ENCODE results near the gene PLA2R1.

Gene PLA2R1

GRCh38 chr2:159933040-159933726, 129.2 kb downstream of the PLA2R1 start:
- H3K27me3 Mint-ChIP-seq: peaks cover 6% of the 10 kb centered on the region
- H3K4me3 Mint-ChIP-seq: no peak overlapping the region
- H3K4me1 Mint-ChIP-seq (ENCODE audit: low read depth): peaks cover 8% of the 10 kb centered on the region
- no peaks in the 10 kb centered on the region for H3K9me3 Mint-ChIP-seq
- no peak overlapping the region for H3K27ac Mint-ChIP-seq
- no peaks in the 10 kb centered on the region for H3K36me3 Mint-ChIP-seq (ENCODE audit: low read depth)
- no peak for DNase-seq

DNA sequence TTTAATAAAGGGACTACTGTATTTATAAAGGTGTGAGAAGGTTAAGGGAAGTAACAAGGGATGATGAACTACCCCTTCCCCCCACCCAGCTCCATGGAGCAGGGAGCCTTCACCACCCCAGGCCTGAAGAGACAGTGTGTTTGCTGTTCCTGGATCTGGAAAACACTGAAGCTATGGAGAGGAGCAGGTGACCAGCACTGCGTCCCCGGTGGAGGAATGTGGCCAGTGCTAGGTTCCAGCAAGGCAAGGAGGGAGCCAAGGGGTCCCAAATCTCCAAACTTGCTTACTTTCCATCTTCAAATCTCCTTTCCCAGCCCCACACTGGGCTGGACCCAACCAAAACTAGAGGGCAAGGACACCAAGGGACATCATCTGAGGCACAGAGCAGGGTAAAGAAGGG, 135.7 kb downstream of the PLA2R1 start:
- DNase-seq: no peak
- H3K4me1 Mint-ChIP-seq (ENCODE audit: low read depth): peaks cover 13% of the 10 kb centered on the region
- no peaks in the 10 kb centered on the region for H3K36me3 Mint-ChIP-seq (ENCODE audit: low read depth)
- peaks cover 29% of the 10 kb centered on the region for H3K27me3 Mint-ChIP-seq
- H3K27ac Mint-ChIP-seq: no peak overlapping the region
- no peaks in the 10 kb centered on the region for H3K9me3 Mint-ChIP-seq
- no peak overlapping the region for H3K4me3 Mint-ChIP-seq

DNA sequence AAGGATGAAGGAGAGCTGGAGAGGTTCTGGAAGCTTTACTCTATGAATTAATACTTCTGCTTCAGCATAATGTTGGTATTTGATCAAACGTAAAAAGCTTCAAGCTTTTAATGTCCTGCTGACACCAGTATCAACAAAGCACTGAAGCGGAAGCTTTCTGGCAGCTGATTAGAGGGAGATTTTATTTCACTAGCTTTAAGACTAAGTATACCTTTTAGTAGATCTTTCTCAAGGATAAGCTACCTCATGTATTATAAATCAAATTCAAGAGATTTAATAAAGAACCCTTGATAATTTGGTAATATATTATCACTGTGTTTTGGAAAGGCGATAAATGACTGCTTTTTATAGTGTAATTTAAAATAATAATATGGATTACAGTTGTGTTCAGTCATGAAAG, 136.4 kb downstream of the PLA2R1 start:
- H3K27ac Mint-ChIP-seq: no peak overlapping the region
- H3K36me3 Mint-ChIP-seq (ENCODE audit: low read depth): no peaks in the 10 kb centered on the region
- H3K4me1 Mint-ChIP-seq (ENCODE audit: low read depth): peaks cover 20% of the 10 kb centered on the region
- no peak overlapping the region for H3K4me3 Mint-ChIP-seq
- peaks cover 30% of the 10 kb centered on the region for H3K27me3 Mint-ChIP-seq
- no peak for DNase-seq
- no peaks in the 10 kb centered on the region for H3K9me3 Mint-ChIP-seq

- H3K9me3 Mint-ChIP-seq: no peaks in the 10 kb centered on the region
- H3K4me3 Mint-ChIP-seq: no peak overlapping the region
- H3K4me1 Mint-ChIP-seq (ENCODE audit: low read depth): peaks cover 42% of the 10 kb centered on the region
- H3K27me3 Mint-ChIP-seq: peaks cover 32% of the 10 kb centered on the region
- no peak overlapping the region for H3K27ac Mint-ChIP-seq
- H3K36me3 Mint-ChIP-seq (ENCODE audit: low read depth): no peaks in the 10 kb centered on the region
- no peak for DNase-seq
Observed at GRCh38 chr2:159922563-159922962, 139.9 kb downstream of the PLA2R1 start.

GRCh38 chr2:159921752-159922404, 140.5 kb downstream of the PLA2R1 start:
- Mint-ChIP-seq H3K27me3 (peaks cover 27% of the 10 kb centered on the region), H3K9me3 (no peaks in the 10 kb centered on the region), H3K4me3 (no peak overlapping the region), H3K36me3 (ENCODE audit: low read depth) (no peaks in the 10 kb centered on the region), H3K27ac (peak overlapping the region; percentile 32), H3K4me1 (ENCODE audit: low read depth) (peaks cover 42% of the 10 kb centered on the region)
- peak; percentile 84 for DNase-seq

GRCh38 chr2:159916511-159916910, 145.9 kb downstream of the PLA2R1 start:
- H3K4me1 Mint-ChIP-seq (ENCODE audit: low read depth): peaks cover 33% of the 10 kb centered on the region
- no peaks in the 10 kb centered on the region for H3K36me3 Mint-ChIP-seq (ENCODE audit: low read depth)
- no peak overlapping the region for H3K27ac Mint-ChIP-seq
- no peak for DNase-seq
- H3K9me3 Mint-ChIP-seq: no peaks in the 10 kb centered on the region
- H3K27me3 Mint-ChIP-seq: peaks cover 11% of the 10 kb centered on the region
- no peak overlapping the region for H3K4me3 Mint-ChIP-seq

DNA sequence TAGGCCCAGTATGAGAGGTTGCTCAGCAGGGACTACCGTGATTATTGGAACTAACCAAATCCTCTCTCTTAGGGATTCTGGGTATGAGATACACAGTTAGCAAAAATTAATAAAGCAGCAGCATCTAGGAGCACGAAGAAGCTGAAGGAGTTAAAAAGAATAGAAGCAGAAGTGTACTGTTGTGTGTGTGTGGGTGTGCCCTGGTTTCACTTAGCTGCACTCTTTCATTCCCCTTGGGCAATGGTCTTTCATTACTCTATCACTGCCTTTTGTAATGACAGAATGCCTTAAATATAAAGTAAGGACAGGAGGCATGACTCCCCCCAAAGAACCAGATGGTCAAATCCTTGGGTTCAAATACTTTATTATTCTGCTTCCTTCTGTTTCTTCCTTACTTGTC, 148.5 kb downstream of the PLA2R1 start:
- Mint-ChIP-seq H3K27me3 (peaks cover 5% of the 10 kb centered on the region), H3K36me3 (ENCODE audit: low read depth) (no peaks in the 10 kb centered on the region), H3K4me3 (no peak overlapping the region), H3K9me3 (no peaks in the 10 kb centered on the region), H3K4me1 (ENCODE audit: low read depth) (peaks cover 30% of the 10 kb centered on the region), H3K27ac (no peak overlapping the region)
- DNase-seq: no peak

DNA sequence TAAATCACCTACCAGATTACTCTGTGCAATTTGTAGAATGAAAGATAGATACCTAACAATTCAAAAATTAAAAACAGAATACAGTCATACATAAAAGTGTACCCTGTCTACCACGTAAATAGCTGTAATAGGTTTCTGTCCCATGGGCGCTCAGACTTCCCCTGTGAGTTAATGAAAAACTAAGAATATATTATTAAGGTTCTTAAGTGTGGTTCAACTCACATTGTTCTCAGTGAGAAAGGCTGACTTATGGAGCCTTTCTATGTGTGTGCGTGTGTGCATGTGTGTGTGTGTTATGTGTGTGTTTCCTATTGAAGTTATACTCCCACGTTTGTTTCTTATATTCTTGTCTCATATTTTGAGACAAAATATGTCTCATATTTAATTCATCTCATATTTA, 149.8 kb downstream of the PLA2R1 start:
- Mint-ChIP-seq H3K4me3 (no peak overlapping the region), H3K36me3 (ENCODE audit: low read depth) (no peaks in the 10 kb centered on the region), H3K4me1 (ENCODE audit: low read depth) (peaks cover 37% of the 10 kb centered on the region), H3K27ac (no peak overlapping the region), H3K9me3 (no peaks in the 10 kb centered on the region), H3K27me3 (no peaks in the 10 kb centered on the region)
- DNase-seq: no peak

GRCh38 chr2:159910951-159911350, 151.5 kb downstream of the PLA2R1 start:
- peaks cover 47% of the 10 kb centered on the region for H3K4me1 Mint-ChIP-seq (ENCODE audit: low read depth)

GRCh38 chr2:159908623-159909022, 153.8 kb downstream of the PLA2R1 start:
- H3K4me3 Mint-ChIP-seq: peak overlapping the region; percentile 46
- no peaks in the 10 kb centered on the region for H3K27me3 Mint-ChIP-seq
- no peak for DNase-seq
- H3K36me3 Mint-ChIP-seq (ENCODE audit: low read depth): peaks cover 7% of the 10 kb centered on the region
- peaks cover 56% of the 10 kb centered on the region for H3K4me1 Mint-ChIP-seq (ENCODE audit: low read depth)
- peak overlapping the region; percentile 65 for H3K27ac Mint-ChIP-seq
- no peaks in the 10 kb centered on the region for H3K9me3 Mint-ChIP-seq

More at GRCh38 chr2:159910951-159911350, 151.5 kb downstream of the PLA2R1 start:
- Mint-ChIP-seq H3K4me3 (no peak overlapping the region), H3K27me3 (no peaks in the 10 kb centered on the region), H3K27ac (no peak overlapping the region), H3K9me3 (no peaks in the 10 kb centered on the region), H3K36me3 (ENCODE audit: low read depth) (no peaks in the 10 kb centered on the region)
- no peak for DNase-seq

GRCh38 chr2:159907909-159908308, 154.5 kb downstream of the PLA2R1 start:
- Mint-ChIP-seq H3K4me1 (ENCODE audit: low read depth) (peaks cover 62% of the 10 kb centered on the region), H3K27ac (no peak overlapping the region), H3K36me3 (ENCODE audit: low read depth) (peaks cover 14% of the 10 kb centered on the region), H3K9me3 (no peaks in the 10 kb centered on the region), H3K4me3 (no peak overlapping the region), H3K27me3 (no peaks in the 10 kb centered on the region)
- DNase-seq: no peak

- H3K27ac Mint-ChIP-seq: no peak overlapping the region
- no peaks in the 10 kb centered on the region for H3K27me3 Mint-ChIP-seq
- peaks cover 75% of the 10 kb centered on the region for H3K4me1 Mint-ChIP-seq (ENCODE audit: low read depth)
- no peak overlapping the region for H3K4me3 Mint-ChIP-seq
- H3K9me3 Mint-ChIP-seq: no peaks in the 10 kb centered on the region
- DNase-seq: no peak
- H3K36me3 Mint-ChIP-seq (ENCODE audit: low read depth): peaks cover 31% of the 10 kb centered on the region
Observed at GRCh38 chr2:159905926-159906714, 156.3 kb downstream of the PLA2R1 start.

GRCh38 chr2:159904959-159905305, 157.5 kb downstream of the PLA2R1 start:
- H3K4me1 Mint-ChIP-seq (ENCODE audit: low read depth): peaks cover 80% of the 10 kb centered on the region
- H3K4me3 Mint-ChIP-seq: peak overlapping the region; percentile 95
- H3K36me3 Mint-ChIP-seq (ENCODE audit: low read depth): peaks cover 41% of the 10 kb centered on the region
- DNase-seq: no peak
- H3K27ac Mint-ChIP-seq: peak overlapping the region; percentile 88
- H3K9me3 Mint-ChIP-seq: no peaks in the 10 kb centered on the region
- no peaks in the 10 kb centered on the region for H3K27me3 Mint-ChIP-seq

DNA sequence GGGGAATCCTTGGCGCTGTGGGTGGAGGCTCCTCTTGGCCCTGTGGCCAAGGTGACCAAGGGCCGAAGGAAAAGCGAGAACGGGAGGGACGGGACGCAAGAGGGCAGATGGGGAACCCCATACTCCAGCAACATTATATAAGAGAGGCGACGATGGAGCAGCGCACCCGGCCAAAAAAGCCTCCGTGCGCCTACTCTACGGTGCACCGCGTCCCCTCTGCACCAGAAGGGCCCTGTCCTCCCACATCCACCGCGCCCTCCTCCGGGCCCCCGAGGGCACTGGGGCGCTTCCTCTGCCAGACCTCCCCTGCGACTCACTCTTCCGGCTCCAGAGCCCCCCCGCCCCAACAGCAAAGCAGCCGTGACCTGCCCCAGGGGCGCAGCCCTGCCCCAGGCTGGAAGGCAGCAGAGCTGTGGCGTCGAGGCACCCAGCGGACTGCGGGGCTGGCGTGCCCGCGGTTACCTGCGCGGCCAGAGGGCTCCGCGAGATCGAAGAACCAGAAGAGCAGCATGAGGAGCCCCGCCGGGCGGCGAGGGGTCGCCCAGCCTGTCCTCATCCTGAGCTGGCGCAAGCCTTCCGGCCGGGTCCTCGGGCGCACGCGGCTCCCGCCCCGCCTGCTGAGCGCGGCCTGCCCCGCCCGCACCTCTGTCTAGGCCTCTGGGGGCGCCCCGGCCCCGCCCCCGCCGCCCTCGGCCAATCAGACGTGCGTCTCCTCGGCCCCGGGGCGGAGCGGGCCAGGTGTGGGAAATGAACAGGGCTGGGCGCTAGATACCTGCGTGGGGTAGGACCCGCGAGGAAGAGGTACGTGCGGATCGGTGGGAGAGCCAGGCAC, 158.1 kb downstream of the PLA2R1 start, which contains the start of gene LY75:
LY75 (minus strand) TSS at position 630 of the 832 bp plus-strand sequence.
- H3K36me3 Mint-ChIP-seq (ENCODE audit: low read depth): peaks cover 47% of the 10 kb centered on the region
- peaks cover 80% of the 10 kb centered on the region for H3K4me1 Mint-ChIP-seq (ENCODE audit: low read depth)
- H3K27me3 Mint-ChIP-seq: no peaks in the 10 kb centered on the region
- DNase-seq: peak; percentile 88
- H3K9me3 Mint-ChIP-seq: no peaks in the 10 kb centered on the region
- peak within 1 kb of the TSS; percentile 95 for H3K4me3 Mint-ChIP-seq
- peak within 1 kb of the TSS; percentile 97 for H3K27ac Mint-ChIP-seq
